Measurements from ENCODE around the gene PSMB5. TPM values are rescaled to one million over a fixed set of nuclear protein-coding genes. Genes with fewer than 3 reads are reported as not detected.

PSMB5 gene
- total and polyA plus RNA-seq, 2 experiments from 2014 or later, result 171 to 319 TPM

GRCh38 chr14:23044840-23045239 lies 10.1 kb upstream of the PSMB5 start:
- no peak overlapping the region for H2AFZ ChIP-seq
- no peak for DNase-seq (ENCODE audit: low spot score)
- H3K27me3 ChIP-seq, result no peaks in the 10 kb centered on the region
- H3K27ac ChIP-seq, result no peak overlapping the region
- H3K4me1 ChIP-seq (ENCODE audit: insufficient read depth), result no peaks in the 10 kb centered on the region
- no peak overlapping the region for H3K4me2 ChIP-seq
- WGBS (ENCODE audit: low lambda C conversion rate, missing lambda C conversion rate), result 92% methylated on average over 8 of the region's 8 CpGs
- no peak overlapping the region for H3K4me3 ChIP-seq
- no peaks in the 10 kb centered on the region for H3K36me3 ChIP-seq (replicated peaks; ENCODE audit: insufficient read depth, low read depth)
- H3K9me3 ChIP-seq (ENCODE audit: low read depth), result no peaks in the 10 kb centered on the region
- no peaks in the 10 kb centered on the region for H4K20me1 ChIP-seq (ENCODE audit: insufficient read depth, poor library complexity, severe bottlenecking)
- H3K9me2 ChIP-seq (replicated peaks; ENCODE audit: insufficient read depth), result no peaks in the 10 kb centered on the region
- H3K79me2 ChIP-seq, result no peaks in the 10 kb centered on the region
- TF ChIP-seq EZH2 (IDR thresholded peaks at IDR 0.05; ENCODE audit: borderline replicate concordance) (no peak), CTCF (IDR thresholded peaks at IDR 0.05; ENCODE audit: poor library complexity) (no peak), EZH2phosphoT487 (IDR thresholded peaks at IDR 0.05; ENCODE audit: low read depth, severe bottlenecking, unreplicated experiment) (no peak)

- 67% methylated on average over 3 of the region's 3 CpGs for WGBS (ENCODE audit: low lambda C conversion rate, missing lambda C conversion rate)
- TF ChIP-seq EZH2 (IDR thresholded peaks at IDR 0.05; ENCODE audit: borderline replicate concordance) (no peak), CTCF (IDR thresholded peaks at IDR 0.05; ENCODE audit: poor library complexity) (no peak), EZH2phosphoT487 (IDR thresholded peaks at IDR 0.05; ENCODE audit: low read depth, severe bottlenecking, unreplicated experiment) (no peak)
- Histone ChIP-seq H3K9me2 (replicated peaks; ENCODE audit: insufficient read depth) (no peaks in the 10 kb centered on the region), H3K9me3 (ENCODE audit: low read depth) (no peaks in the 10 kb centered on the region), H4K20me1 (ENCODE audit: insufficient read depth, poor library complexity, severe bottlenecking) (no peaks in the 10 kb centered on the region), H3K79me2 (no peaks in the 10 kb centered on the region), H3K27ac (no peak overlapping the region), H3K27me3 (no peaks in the 10 kb centered on the region), H3K36me3 (replicated peaks; ENCODE audit: insufficient read depth, low read depth) (no peaks in the 10 kb centered on the region), H3K4me1 (ENCODE audit: insufficient read depth) (no peaks in the 10 kb centered on the region), H3K4me3 (no peak overlapping the region), H3K4me2 (no peak overlapping the region), H2AFZ (no peak overlapping the region)
- no peak for DNase-seq (ENCODE audit: low spot score)
Observed at GRCh38 chr14:23043754-23044153, 9.1 kb upstream of the PSMB5 start.

- Histone ChIP-seq H3K27ac (no peak overlapping the region), H3K27me3 (no peaks in the 10 kb centered on the region), H2AFZ (no peak overlapping the region), H3K79me2 (no peaks in the 10 kb centered on the region), H3K4me2 (no peak overlapping the region), H3K4me3 (no peak overlapping the region), H3K4me1 (ENCODE audit: insufficient read depth) (no peaks in the 10 kb centered on the region), H4K20me1 (ENCODE audit: insufficient read depth, poor library complexity, severe bottlenecking) (no peaks in the 10 kb centered on the region), H3K9me3 (ENCODE audit: low read depth) (no peaks in the 10 kb centered on the region), H3K36me3 (replicated peaks; ENCODE audit: insufficient read depth, low read depth) (no peaks in the 10 kb centered on the region), H3K9me2 (replicated peaks; ENCODE audit: insufficient read depth) (no peaks in the 10 kb centered on the region)
- 92% methylated on average over 6 of the region's 6 CpGs for WGBS (ENCODE audit: low lambda C conversion rate, missing lambda C conversion rate)
- no peak for TF ChIP-seq EZH2phosphoT487 (IDR thresholded peaks at IDR 0.05; ENCODE audit: low read depth, severe bottlenecking, unreplicated experiment)
- no peak for TF ChIP-seq EZH2 (IDR thresholded peaks at IDR 0.05; ENCODE audit: borderline replicate concordance)
- no peak for TF ChIP-seq CTCF (IDR thresholded peaks at IDR 0.05; ENCODE audit: poor library complexity)
- no peak for DNase-seq (ENCODE audit: low spot score)
Observed at GRCh38 chr14:23043145-23043544, 8.4 kb upstream of the PSMB5 start.

Data from hepatocyte (in vitro differentiated cells).